WTC11 (cell line): ENCODE measurements around the gene MAST4. TPM values are rescaled to one million over a fixed set of nuclear protein-coding genes. Genes with fewer than 3 reads are reported as not detected.

ENCODE experiments used
- ATAC-seq: fragments of 200-7000 bp; cut with Tn5 transposase; 2 replicates; pipeline ENCODE4 v1.10.0; 2021; ENCODE audit warnings: mild to moderate bottlenecking, moderate library complexity
- CTCF ChIA-PET: fragments of 300-600 bp; sonication (Branson Sonifier 250); formaldehyde crosslinking; loops from one replicate; lab custom pipeline; 2021; ENCODE audit warnings: antibody characterized with exemption; lab: Charles Lee
- POLR2A ChIA-PET: fragments of 350-600 bp; sonication (Branson Sonifier 250); formaldehyde crosslinking; loops from one replicate; lab custom pipeline; 2021; ENCODE audit warnings: antibody characterized with exemption; lab: Charles Lee
- DNase-seq: peaks from one replicate; pipeline ENCODE4 v3.0.0; 2021; ENCODE audit warnings: low spot score
- H3K27ac Mint-ChIP-seq: 2 replicates; pipeline ENCODE4 v1.8.0; 2021; ENCODE audit warnings: mixed read lengths
- H3K27me3 Mint-ChIP-seq: 2 replicates; pipeline ENCODE4 v1.8.0; 2021; ENCODE audit warnings: low read depth, mild to moderate bottlenecking, moderate library complexity, mixed read lengths
- H3K36me3 Mint-ChIP-seq: 2 replicates; pipeline ENCODE4 v1.8.0; 2021; ENCODE audit warnings: mixed read lengths
- H3K4me1 Mint-ChIP-seq: 2 replicates; pipeline ENCODE4 v1.8.0; 2022; ENCODE audit warnings: mixed read lengths
- H3K4me3 Mint-ChIP-seq: 2 replicates; pipeline ENCODE4 v1.8.0; 2021; ENCODE audit warnings: mild to moderate bottlenecking, moderate library complexity, mixed read lengths
- H3K9me3 Mint-ChIP-seq: 2 replicates; pipeline ENCODE4 v1.8.0; 2021; ENCODE audit warnings: mixed read lengths
- ATF2 ChIP-seq: sonication (generic); formaldehyde crosslinking; IDR thresholded peaks from 2 replicates; pipeline ENCODE4 v1.8.1; 2022; ENCODE audit warnings: low read depth, missing genetic modification reagents, borderline replicate concordance
- CDX4 ChIP-seq: fragments of 250-450 bp; sonication (Bioruptor Pico); IDR thresholded peaks from 2 replicates; pipeline ENCODE4 v1.9.0; 2021; ENCODE audit warnings: moderate library complexity, mild to moderate bottlenecking, inconsistent platforms, borderline replicate concordance
- HMGXB4 ChIP-seq: sonication (generic); formaldehyde crosslinking; IDR thresholded peaks from 2 replicates; pipeline ENCODE4 v1.8.1; 2023; ENCODE audit warnings: mild to moderate bottlenecking, moderate library complexity, missing genetic modification reagents
- IRF1 ChIP-seq: sonication (generic); formaldehyde crosslinking; IDR thresholded peaks from 2 replicates; pipeline ENCODE4 v1.8.0; 2023; ENCODE audit warnings: missing genetic modification reagents
- MLX ChIP-seq: sonication (generic); formaldehyde crosslinking; IDR thresholded peaks from 2 replicates; pipeline ENCODE4 v1.8.1; 2023; ENCODE audit warnings: mild to moderate bottlenecking, missing genetic modification reagents, moderate library complexity
- MXD4 ChIP-seq: fragments of 250-450 bp; sonication (Bioruptor Pico); IDR thresholded peaks from 2 replicates; pipeline ENCODE4 v1.8.0; 2021; ENCODE audit warnings: mild to moderate bottlenecking, moderate library complexity, borderline replicate concordance
- NFATC4 ChIP-seq: fragments of 250-450 bp; sonication (Bioruptor Pico); IDR thresholded peaks from 2 replicates; pipeline ENCODE4 v1.9.0; 2021; ENCODE audit warnings: mild to moderate bottlenecking
- NR3C1 ChIP-seq: sonication (generic); formaldehyde crosslinking; conservative IDR thresholded peaks from 2 replicates; pipeline ENCODE4 v1.8.1; 2023; ENCODE audit warnings: low read depth, mild to moderate bottlenecking, missing genetic modification reagents
- OVOL2 ChIP-seq: fragments of 250-450 bp; sonication (Bioruptor Pico); IDR thresholded peaks from 2 replicates; pipeline ENCODE4 v1.9.0; 2021; ENCODE audit warnings: mild to moderate bottlenecking, borderline replicate concordance
- STAT6 ChIP-seq: sonication (generic); formaldehyde crosslinking; conservative IDR thresholded peaks from 2 replicates; pipeline ENCODE4 v1.8.1; 2023; ENCODE audit warnings: mild to moderate bottlenecking, low read depth, missing genetic modification reagents, moderate library complexity
- TCF7 ChIP-seq: sonication (generic); formaldehyde crosslinking; IDR thresholded peaks from 2 replicates; pipeline ENCODE4 v1.8.0; 2022; ENCODE audit warnings: mild to moderate bottlenecking, low read depth, missing genetic modification reagents, moderate library complexity
- TP53 ChIP-seq: sonication (generic); formaldehyde crosslinking; IDR thresholded peaks from 2 replicates; pipeline ENCODE4 v1.8.1; 2023; ENCODE audit warnings: mild to moderate bottlenecking, missing genetic modification reagents
- ZBTB43 ChIP-seq: sonication (generic); formaldehyde crosslinking; IDR thresholded peaks from 2 replicates; pipeline ENCODE4 v1.8.1; 2023; ENCODE audit warnings: mild to moderate bottlenecking, missing genetic modification reagents
- ZMAT4 ChIP-seq: fragments of 250-450 bp; sonication (Bioruptor Pico); IDR thresholded peaks from 2 replicates; pipeline ENCODE4 v1.9.0; 2021; ENCODE audit warnings: mild to moderate bottlenecking
- ZNF138 ChIP-seq: sonication (generic); formaldehyde crosslinking; conservative IDR thresholded peaks from 2 replicates; pipeline ENCODE4 v1.8.1; 2022; ENCODE audit warnings: mild to moderate bottlenecking, moderate library complexity, missing genetic modification reagents
- ZNF671 ChIP-seq: fragments of 250-450 bp; sonication (Bioruptor Pico); IDR thresholded peaks from 2 replicates; pipeline ENCODE4 v1.8.0; 2021; ENCODE audit warnings: mild to moderate bottlenecking
- total RNA-seq: library from RNA; stranded (reverse); gene quantifications from 3 replicates; pipeline ENCODE4 v1.2.3, GENCODE V29; 2021
- TF ChIP-seq, protein P1 (sequence below): fragments of 200-600 bp; IDR thresholded peaks from 2 replicates; pipeline ENCODE4 v1.8.0; 2022; ENCODE audit warnings: antibody characterized with exemption

The MAST4 gene
- total RNA-seq, 1 experiment from 2014 or later: 8.0 TPM

GRCh38 chr5:66742083-66742895, 146.1 kb downstream of the MAST4 start:
- no peak for TF ChIP-seq MXD4
- TF ChIP-seq, protein P1, sequence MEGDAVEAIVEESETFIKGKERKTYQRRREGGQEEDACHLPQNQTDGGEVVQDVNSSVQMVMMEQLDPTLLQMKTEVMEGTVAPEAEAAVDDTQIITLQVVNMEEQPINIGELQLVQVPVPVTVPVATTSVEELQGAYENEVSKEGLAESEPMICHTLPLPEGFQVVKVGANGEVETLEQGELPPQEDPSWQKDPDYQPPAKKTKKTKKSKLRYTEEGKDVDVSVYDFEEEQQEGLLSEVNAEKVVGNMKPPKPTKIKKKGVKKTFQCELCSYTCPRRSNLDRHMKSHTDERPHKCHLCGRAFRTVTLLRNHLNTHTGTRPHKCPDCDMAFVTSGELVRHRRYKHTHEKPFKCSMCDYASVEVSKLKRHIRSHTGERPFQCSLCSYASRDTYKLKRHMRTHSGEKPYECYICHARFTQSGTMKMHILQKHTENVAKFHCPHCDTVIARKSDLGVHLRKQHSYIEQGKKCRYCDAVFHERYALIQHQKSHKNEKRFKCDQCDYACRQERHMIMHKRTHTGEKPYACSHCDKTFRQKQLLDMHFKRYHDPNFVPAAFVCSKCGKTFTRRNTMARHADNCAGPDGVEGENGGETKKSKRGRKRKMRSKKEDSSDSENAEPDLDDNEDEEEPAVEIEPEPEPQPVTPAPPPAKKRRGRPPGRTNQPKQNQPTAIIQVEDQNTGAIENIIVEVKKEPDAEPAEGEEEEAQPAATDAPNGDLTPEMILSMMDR: 0 out of 2 replicates have a peak, but pooled peaks have one; percentile 25
- POLR2A ChIA-PET: no interaction called here

DNA sequence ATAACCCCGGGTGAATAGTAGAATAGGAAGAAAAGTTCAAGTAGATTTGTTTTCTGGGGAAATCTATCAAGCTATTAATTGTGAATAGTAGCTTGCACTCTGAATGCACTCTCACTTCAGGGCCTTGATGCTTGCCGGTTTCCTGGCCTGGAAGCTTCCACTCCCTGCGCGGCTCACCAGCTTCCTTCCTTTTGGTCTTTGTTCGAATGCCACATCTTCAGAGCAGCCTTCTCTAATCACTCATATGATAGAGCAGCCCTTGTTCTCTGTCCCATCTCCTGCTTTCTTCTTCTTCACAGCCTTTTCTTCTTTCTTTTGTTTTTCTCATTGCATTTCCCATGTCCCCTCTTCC, 146.7 kb downstream of the MAST4 start:
- Mint-ChIP-seq H3K9me3 (0 out of 2 replicates have a peak, but pooled peaks cover 3% of the 10 kb centered on the region), H3K27ac (no peak overlapping the region), H3K36me3 (no peaks in the 10 kb centered on the region), H3K27me3 (no peaks in the 10 kb centered on the region), H3K4me3 (no peak overlapping the region), H3K4me1 (no peaks in the 10 kb centered on the region)
- TF ChIP-seq NFATC4 (CRISPR knock-in tag) (no peak), ZMAT4 (CRISPR knock-in tag) (no peak), ZNF138 (no peak), OVOL2 (CRISPR knock-in tag) (no peak), HMGXB4 (CRISPR knock-in tag) (no peak), ZNF671 (CRISPR knock-in tag) (no peak), TCF7 (no peak), STAT6 (CRISPR knock-in tag) (no peak), NR3C1 (no peak), MLX (CRISPR knock-in tag) (no peak), CDX4 (CRISPR knock-in tag) (no peak), TP53 (CRISPR knock-in tag) (no peak), ATF2 (CRISPR knock-in tag) (no peak), IRF1 (CRISPR knock-in tag) (no peak), ZBTB43 (CRISPR knock-in tag) (no peak)
- DNase-seq: no peak
- POLR2A ChIA-PET: no interaction called here
- CTCF ChIA-PET: interaction anchor here (1.3 to 1.9 kb wide), 3 partner anchors 49 to 437 kb away, joined by 3 to 5 read pairs (median 4); no protein-coding TSS in a partner anchor
- ATAC-seq: no peak

More at GRCh38 chr5:66742083-66742895, 146.1 kb downstream of the MAST4 start:
- Mint-ChIP-seq H3K27ac (no peak overlapping the region), H3K27me3 (no peaks in the 10 kb centered on the region), H3K36me3 (no peaks in the 10 kb centered on the region), H3K9me3 (0 out of 2 replicates have a peak, but pooled peaks cover 3% of the 10 kb centered on the region), H3K4me3 (no peak overlapping the region), H3K4me1 (no peaks in the 10 kb centered on the region)
- ATAC-seq (peak; percentile 78), DNase-seq (peak; percentile 35)
- CTCF ChIA-PET: interaction anchor here (0.7 to 2.0 kb wide), 15 partner anchors 10 to 436 kb away, joined by 3 to 12 read pairs (median 4); no protein-coding TSS in a partner anchor
